H1 (cell line): ENCODE results near the gene DBX1. TPM values are rescaled to one million over a fixed set of nuclear protein-coding genes. Genes with fewer than 3 reads are reported as not detected.

Source experiments
- CHD1 ChIP-seq: IDR thresholded peaks from 2 replicates; pipeline ENCODE4 v1.6.1; 2012; ENCODE audit warnings: low read depth, low read length, improper control_type of control experiment
- HDAC6 ChIP-seq: IDR thresholded peaks from one replicate; pipeline ENCODE4 v1.7.1; 2012; ENCODE audit warnings: low read depth, mild to moderate bottlenecking, inconsistent platforms, low read length, moderate library complexity
- JUN ChIP-seq: IDR thresholded peaks from 2 replicates; pipeline ENCODE4 v1.6.1; 2011; ENCODE audit warnings: low read depth, mild to moderate bottlenecking, improper control_type of control experiment, low read length
- POLR2A ChIP-seq, 2 experiments: IDR thresholded peaks; 1 replicate in 1 of 2; 2 replicates in 1 of 2; pipeline ENCODE4 v1.6.1; 2011; ENCODE audit warnings: low read depth in 2 of 2, low read length in 2 of 2, mild to moderate bottlenecking in 2 of 2; ENCODE audit errors: control extremely low read depth in 1 of 2
- RFX5 ChIP-seq: IDR thresholded peaks from 2 replicates; pipeline ENCODE4 v1.6.1; 2011; ENCODE audit warnings: low read depth, low read length, improper control_type of control experiment, borderline replicate concordance
- polyA plus RNA-seq, 7 experiments: library from polyadenylated mRNA; depleted of rRNA in 3 of 7; stranded (reverse) in 5 of 7; unstranded in 2 of 7; fragments of >200 nt in 5 of 7; fragments of 200-250 nt in 2 of 7; gene quantifications; 1 replicate in 5 of 7; 2 replicates in 1 of 7; 4 replicates in 1 of 7; pipeline versions ENCODE4 v1.2.1 to v1.2.3, GENCODE V29; 2011 to 2013; ENCODE audit warnings: missing spikeins in 2 of 7, mixed read lengths in 2 of 7
- total RNA-seq: library from RNA; stranded (reverse); fragmentation: NEBNext Ultra II Directional; extraction: Animal tissue kit (Norgen Biotek cat#: 25700); gene quantifications from 2 replicates; pipeline ENCODE4 v1.2.1, GENCODE V29; 2021

The DBX1 gene
- total and polyA plus RNA-seq, 2 of the 8 experiments (the other 6 are each of a cell fraction or from before 2014, with no cell fraction given), result not detected

DNA sequence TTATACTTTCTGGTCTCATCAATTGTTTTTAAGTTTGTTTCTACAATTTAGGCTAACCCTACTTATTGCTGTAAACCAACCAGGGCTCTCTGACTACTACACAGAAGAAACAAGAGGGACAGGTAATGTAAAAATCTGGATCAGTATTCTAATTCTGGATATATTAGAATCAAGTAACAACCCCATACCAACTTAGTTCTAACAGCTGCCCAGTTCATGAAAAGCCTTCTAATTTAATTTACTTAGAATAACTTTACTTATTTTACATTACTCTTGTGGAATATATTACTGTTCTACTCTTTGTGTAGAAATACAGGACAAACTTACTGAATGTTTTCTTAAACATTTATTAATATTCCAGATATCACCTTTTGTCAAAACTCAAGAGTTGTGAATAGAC lies 45.5 kb upstream of the DBX1 start (continued):
- TF ChIP-seq CHD1, result no peak
- no peak for TF ChIP-seq HDAC6
- TF ChIP-seq RFX5, result no peak
- TF ChIP-seq JUN, result no peak
- TF ChIP-seq POLR2A (IDR thresholded peaks at IDR 0.05; ENCODE audit: control extremely low read depth in 1 of 2, low read depth in 2 of 2, low read length in 2 of 2), result no peak
- TF ChIP-seq, all 59 proteins: peak for 0
